ENCODE data around the gene GAGE10. TPM values are rescaled to one million over a fixed set of nuclear protein-coding genes. Genes with fewer than 3 reads are reported as not detected.

GAGE10 gene
- total RNA-seq, 2 donors from 2014 or later, result not detected

GRCh38 chrX:49270249-49270921 lies 33.1 kb upstream of the GAGE10 start:
- peaks cover 15 to 20% of the 10 kb centered on the region in 2 donors for H3K36me3 Mint-ChIP-seq
- no peak for ATAC-seq
- DNase-seq (ENCODE audit: low spot score in 2 of 2), result no peak
- no peaks in the 10 kb centered on the region for H3K9me3 Mint-ChIP-seq
- H3K27ac Mint-ChIP-seq, result peak overlapping the region in 1 of 2 donors; percentile 85

DNA sequence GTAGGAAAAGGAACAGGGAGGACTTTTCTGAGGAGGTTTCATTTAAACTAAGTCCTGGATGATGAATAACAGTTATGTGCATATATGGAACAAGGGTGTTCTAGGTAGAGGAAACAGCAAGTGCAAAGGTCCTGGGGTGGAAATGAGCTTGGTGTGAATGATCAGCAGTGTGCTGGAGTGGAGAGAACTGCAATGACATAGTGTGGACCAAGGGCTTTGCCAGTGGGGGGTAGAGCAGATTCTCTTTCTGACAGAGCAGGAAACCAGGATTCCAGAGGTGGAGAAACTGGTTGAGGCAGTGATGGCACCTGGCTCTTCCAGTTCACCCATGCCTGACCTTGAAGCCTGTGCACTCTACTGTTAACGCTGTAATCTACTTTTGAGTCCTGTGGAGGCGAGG lies 32.1 kb upstream of the GAGE10 start:
- H3K36me3 Mint-ChIP-seq, result peaks cover 15 to 26% of the 10 kb centered on the region in 2 donors
- H3K9me3 Mint-ChIP-seq, result no peaks in the 10 kb centered on the region
- peak overlapping the region; percentile 85 to 90 for H3K27ac Mint-ChIP-seq
- ATAC-seq (no peak), DNase-seq (ENCODE audit: low spot score in 2 of 2) (no peak)

DNA sequence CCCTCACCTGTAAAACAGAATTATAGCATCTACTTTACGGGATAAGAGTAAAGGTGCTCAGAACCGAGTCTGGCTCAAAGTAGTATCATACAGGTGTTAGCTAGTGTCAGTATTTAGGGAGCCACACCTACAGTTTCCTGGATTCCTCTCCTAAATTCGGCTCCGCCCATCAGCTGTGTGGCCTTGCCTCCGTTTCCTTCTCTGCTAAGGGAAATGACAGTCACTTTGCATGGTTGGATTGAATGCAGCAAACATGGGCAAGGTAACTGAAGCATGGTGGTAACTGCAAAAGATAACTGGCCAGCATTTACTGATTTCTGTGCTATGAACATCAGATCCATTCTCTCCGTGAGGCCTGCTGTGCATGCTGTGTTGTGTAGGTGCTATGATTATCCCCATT lies 31.0 kb upstream of the GAGE10 start:
- Mint-ChIP-seq H3K27ac (peak overlapping the region; percentile 77 to 81), H3K9me3 (no peaks in the 10 kb centered on the region), H3K36me3 (peaks cover 15 to 26% of the 10 kb centered on the region in 2 donors)
- DNase-seq (ENCODE audit: low spot score in 2 of 2) (peak in 1 of 2 donors; percentile 25), ATAC-seq (no peak)

DNA sequence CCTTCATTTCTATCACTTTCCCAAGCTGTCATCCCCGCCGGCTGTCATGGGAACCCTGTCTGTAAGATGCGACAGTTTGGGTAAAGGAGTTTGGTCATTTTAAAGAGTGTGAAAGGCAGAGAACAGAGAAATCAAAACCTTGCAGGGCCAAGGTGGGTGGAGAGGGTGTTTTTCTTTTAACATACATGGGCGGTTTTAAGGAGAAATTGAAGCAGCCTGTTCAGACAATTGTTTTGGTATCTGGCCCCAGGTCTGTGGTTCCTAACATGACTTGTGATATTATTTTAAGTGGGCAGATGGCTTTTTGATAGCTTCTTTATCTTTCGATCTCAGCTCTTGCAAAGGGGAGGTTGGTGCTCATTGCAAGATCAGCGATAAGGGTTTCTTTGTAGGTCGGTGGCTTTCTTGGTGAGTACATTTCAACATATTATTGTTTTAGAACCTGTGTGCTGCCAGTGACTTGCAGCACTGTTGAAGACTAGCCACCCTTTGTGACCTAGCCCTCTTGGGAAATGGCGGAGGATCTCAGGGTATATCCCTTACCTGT lies 30.2 kb upstream of the GAGE10 start:
- Mint-ChIP-seq H3K36me3 (peaks cover 11 to 26% of the 10 kb centered on the region in 2 donors), H3K27ac (peak overlapping the region; percentile 77 to 81), H3K9me3 (no peaks in the 10 kb centered on the region)
- ATAC-seq (peak in 1 of 2 donors; percentile 11), DNase-seq (ENCODE audit: low spot score in 2 of 2) (peak; percentile 35 to 42)

- peak overlapping the region; percentile 90 to 98 for H3K27ac Mint-ChIP-seq
- ATAC-seq (no peak), DNase-seq (ENCODE audit: low spot score in 2 of 2) (no peak)
- no peaks in the 10 kb centered on the region for H3K9me3 Mint-ChIP-seq
- H3K36me3 Mint-ChIP-seq, result peaks cover 4 to 21% of the 10 kb centered on the region in 2 donors
Observed at GRCh38 chrX:49276207-49276606, 27.2 kb upstream of the GAGE10 start.

- ATAC-seq (peak; percentile 23 to 50), DNase-seq (ENCODE audit: low spot score in 2 of 2) (peak in 1 of 2 donors; percentile 33)
- no peaks in the 10 kb centered on the region for H3K9me3 Mint-ChIP-seq
- H3K36me3 Mint-ChIP-seq, result peaks cover 0 to 17% of the 10 kb centered on the region in 2 donors
- peak overlapping the region; percentile 90 to 98 for H3K27ac Mint-ChIP-seq
Observed at GRCh38 chrX:49276671-49277534, 26.5 kb upstream of the GAGE10 start.

- no peaks in the 10 kb centered on the region for H3K9me3 Mint-ChIP-seq
- H3K27ac Mint-ChIP-seq, result peak overlapping the region; percentile 90 to 98
- ATAC-seq (peak; percentile 54 to 71), DNase-seq (ENCODE audit: low spot score in 2 of 2) (no peak)
- peaks cover 0 to 17% of the 10 kb centered on the region in 2 donors for H3K36me3 Mint-ChIP-seq
Observed at GRCh38 chrX:49277535-49277830, 26.0 kb upstream of the GAGE10 start.

DNA sequence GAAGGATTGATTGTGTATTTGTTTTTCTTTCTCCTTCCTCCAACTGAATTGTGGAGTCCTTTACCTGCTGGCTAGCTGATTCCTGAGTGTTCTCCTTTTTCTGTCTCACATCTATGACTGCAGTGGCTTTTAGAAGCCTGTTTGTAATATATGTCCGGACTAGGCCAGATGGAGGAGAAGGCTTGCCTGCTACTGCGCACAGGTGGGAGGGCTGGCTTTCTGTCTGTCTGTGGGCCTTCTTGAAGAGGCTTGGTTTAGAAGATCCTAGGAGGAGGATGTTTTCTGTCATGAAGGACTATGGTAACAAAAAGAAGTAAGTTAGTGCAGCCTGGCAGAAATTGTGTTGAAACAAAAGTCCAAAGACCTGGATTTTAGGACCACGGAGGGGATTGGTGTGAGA lies 25.4 kb upstream of the GAGE10 start:
- Mint-ChIP-seq H3K9me3 (no peaks in the 10 kb centered on the region), H3K27ac (peak overlapping the region; percentile 90 to 98)
- ATAC-seq, result no peak

DNA sequence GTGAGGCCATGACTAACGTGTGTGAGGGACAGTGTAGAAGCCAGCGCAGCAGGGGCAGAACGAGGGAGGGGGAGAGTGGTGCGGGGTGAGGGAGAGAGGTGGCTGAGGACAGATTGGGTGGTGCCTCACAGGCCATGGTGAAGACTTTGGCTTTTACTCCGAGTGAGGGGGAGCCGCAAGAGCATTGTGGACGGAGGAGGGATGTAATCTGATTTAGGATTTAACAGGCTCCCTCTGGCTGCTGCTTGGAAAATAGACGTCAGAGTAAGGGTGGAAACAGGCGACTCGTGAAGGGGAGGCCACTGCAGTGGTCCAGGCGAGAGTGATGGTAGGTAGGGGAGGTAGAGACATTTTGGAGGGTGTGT lies 20.8 kb upstream of the GAGE10 start:
- DNase-seq (ENCODE audit: low spot score in 2 of 2), result no peak

More for the DNA sequence above, 25.4 kb upstream of the GAGE10 start:
- H3K36me3 Mint-ChIP-seq, result peaks cover 0 to 17% of the 10 kb centered on the region in 2 donors
- DNase-seq (ENCODE audit: low spot score in 2 of 2), result no peak

GRCh38 chrX:49284212-49284611 lies 19.2 kb upstream of the GAGE10 start:
- DNase-seq (ENCODE audit: low spot score in 2 of 2), result no peak
- Mint-ChIP-seq H3K36me3 (no peaks in the 10 kb centered on the region), H3K9me3 (no peaks in the 10 kb centered on the region), H3K27ac (peak overlapping the region in 1 of 2 donors; percentile 60)
- ATAC-seq, result no peak

More for the DNA sequence above, 20.8 kb upstream of the GAGE10 start:
- no peaks in the 10 kb centered on the region for H3K36me3 Mint-ChIP-seq
- no peak overlapping the region for H3K27ac Mint-ChIP-seq
- no peaks in the 10 kb centered on the region for H3K9me3 Mint-ChIP-seq
- ATAC-seq, result no peak

- ATAC-seq (no peak), DNase-seq (ENCODE audit: low spot score in 2 of 2) (no peak)
- Mint-ChIP-seq H3K9me3 (no peaks in the 10 kb centered on the region), H3K27ac (no peak overlapping the region), H3K36me3 (no peaks in the 10 kb centered on the region)
Observed at GRCh38 chrX:49286136-49286535, 17.3 kb upstream of the GAGE10 start.

- ATAC-seq, result no peak
- DNase-seq (ENCODE audit: low spot score in 2 of 2), result no peak
- H3K27ac Mint-ChIP-seq, result no peak overlapping the region
- no peaks in the 10 kb centered on the region for H3K36me3 Mint-ChIP-seq
- no peaks in the 10 kb centered on the region for H3K9me3 Mint-ChIP-seq
Observed at GRCh38 chrX:49286581-49286980, 16.9 kb upstream of the GAGE10 start.

GRCh38 chrX:49287665-49288064 lies 15.8 kb upstream of the GAGE10 start:
- no peak overlapping the region for H3K27ac Mint-ChIP-seq
- no peaks in the 10 kb centered on the region for H3K9me3 Mint-ChIP-seq
- no peaks in the 10 kb centered on the region for H3K36me3 Mint-ChIP-seq
- no peak for ATAC-seq
- DNase-seq (ENCODE audit: low spot score in 2 of 2), result no peak

- Mint-ChIP-seq H3K27ac (no peak overlapping the region), H3K36me3 (no peaks in the 10 kb centered on the region), H3K9me3 (no peaks in the 10 kb centered on the region)
- no peak for ATAC-seq
- no peak for DNase-seq (ENCODE audit: low spot score in 2 of 2)
Observed at GRCh38 chrX:49290215-49290614, 13.2 kb upstream of the GAGE10 start.

DNA sequence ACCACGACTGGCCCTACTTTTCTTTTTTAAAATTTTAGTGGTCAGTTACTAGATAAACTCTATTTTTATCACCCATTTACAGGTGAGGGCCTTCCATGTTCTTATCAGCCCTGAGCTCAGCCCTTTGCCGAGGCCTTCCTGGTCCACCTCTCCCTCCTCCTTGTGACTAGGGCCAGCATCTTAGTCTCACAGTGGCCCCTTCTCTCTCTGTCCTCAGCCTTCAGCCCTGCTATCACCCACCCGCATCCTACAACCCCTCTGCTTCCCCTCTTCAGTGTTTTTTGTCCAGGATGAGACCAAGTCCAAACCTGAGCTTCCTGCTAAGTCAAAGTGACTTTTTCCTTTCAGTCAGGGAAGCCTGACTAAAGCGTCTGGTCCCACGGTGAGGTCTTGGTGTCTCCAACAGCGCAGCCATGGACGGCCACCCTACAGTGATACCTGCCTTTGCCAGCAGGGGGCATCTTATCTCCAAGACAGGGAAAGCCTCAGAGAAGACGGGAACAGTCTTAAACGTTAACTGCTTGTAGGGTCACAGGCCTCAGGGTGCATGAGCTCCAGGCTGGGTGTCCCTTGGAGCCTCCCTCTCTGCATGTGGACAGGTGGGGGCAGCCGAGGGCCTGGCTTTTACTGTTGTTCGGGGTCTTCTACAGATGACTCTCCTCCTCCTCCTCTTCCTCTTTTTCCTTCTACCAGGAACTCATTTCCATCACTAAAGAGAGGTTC lies 11.7 kb upstream of the GAGE10 start:
- peak overlapping the region; percentile 41 to 91 for H3K27ac Mint-ChIP-seq
- no peaks in the 10 kb centered on the region for H3K9me3 Mint-ChIP-seq
- DNase-seq (ENCODE audit: low spot score in 2 of 2) (peak in 1 of 2 donors; percentile 82), ATAC-seq (peak; percentile 78 to 86)
- no peaks in the 10 kb centered on the region for H3K36me3 Mint-ChIP-seq

- no peaks in the 10 kb centered on the region for H3K36me3 Mint-ChIP-seq
- ATAC-seq, result peak; percentile 44 to 56
- H3K9me3 Mint-ChIP-seq, result no peaks in the 10 kb centered on the region
Observed at GRCh38 chrX:49292400-49293362, 10.8 kb upstream of the GAGE10 start.

More at GRCh38 chrX:49292400-49293362, 10.8 kb upstream of the GAGE10 start:
- peak overlapping the region in 1 of 2 donors; percentile 41 for H3K27ac Mint-ChIP-seq
- no peak for DNase-seq (ENCODE audit: low spot score in 2 of 2)

All from activated naive CD4-positive, alpha-beta T cell treated with anti-CD3 and anti-CD28 coated beads, Interleukin-2, amount 50 U/mL, for 72 hours (primary cell).